MCF 10A (cell line): ENCODE results near the gene RAD51B. TPM values are rescaled to one million over a fixed set of nuclear protein-coding genes. Genes with fewer than 3 reads are reported as not detected.
A peak's percentile ranks its signal among the peaks of the same experiment; 100 is the strongest.

Experiments used
- BruUV-seq: library from RNA; stranded (reverse); fragments of 400-500 nt; replicated peaks from 2 replicates; lab custom pipeline; 2021; lab: Mats Ljungman, UMichigan
- CTCF ChIA-PET: fragments of 300-600 bp; sonication (Branson Sonifier 250); formaldehyde crosslinking; extraction: SDS; loops from one replicate; lab custom pipeline; 2021; ENCODE audit warnings: antibody characterized with exemption, inconsistent platforms; lab: Yijun Ruan, JAX
- POLR2A ChIA-PET: fragments of 300-600, 350-650 bp; sonication (Branson Sonifier 250); formaldehyde crosslinking; extraction: SDS; loops from one replicate; lab custom pipeline; 2020; ENCODE audit warnings: antibody characterized with exemption, inconsistent platforms; lab: Yijun Ruan, JAX
- DNase-seq: peaks from one replicate; pipeline ENCODE4 v3.0.0-alpha.2; 2018; ENCODE audit not compliant: unreplicated experiment
- H3K27ac Mint-ChIP-seq: one replicate; pipeline ENCODE4 v1.8.0; 2022; ENCODE audit warnings: mild to moderate bottlenecking, low read depth, mixed read lengths; ENCODE audit not compliant: unreplicated experiment
- H3K27me3 Mint-ChIP-seq: one replicate; pipeline ENCODE4 v1.8.0; 2022; ENCODE audit warnings: mixed read lengths; ENCODE audit not compliant: insufficient read depth, unreplicated experiment
- H3K36me3 Mint-ChIP-seq: one replicate; pipeline ENCODE4 v1.8.0; 2022; ENCODE audit warnings: mild to moderate bottlenecking, moderate library complexity, mixed read lengths; ENCODE audit not compliant: insufficient read depth, unreplicated experiment
- H3K4me1 Mint-ChIP-seq: one replicate; pipeline ENCODE4 v1.8.0; 2022; ENCODE audit warnings: mixed read lengths; ENCODE audit not compliant: insufficient read depth, unreplicated experiment
- H3K4me3 Mint-ChIP-seq: one replicate; pipeline ENCODE4 v1.8.0; 2022; ENCODE audit warnings: mild to moderate bottlenecking, moderate library complexity, mixed read lengths; ENCODE audit not compliant: unreplicated experiment
- H3K9me3 Mint-ChIP-seq: one replicate; pipeline ENCODE4 v1.8.0; 2022; ENCODE audit warnings: mixed read lengths; ENCODE audit not compliant: unreplicated experiment
- CTCF ChIP-seq: fragments of 200-600 bp; IDR thresholded peaks from one replicate; pipeline ENCODE4 v1.8.0; 2022; ENCODE audit warnings: antibody characterized with exemption, mild to moderate bottlenecking; ENCODE audit not compliant: unreplicated experiment
- intact Hi-C: fragments of 100-400 bp; cut with micrococcal nuclease; formaldehyde crosslinking; loops from 2 replicates; pipeline ENCODE4 v1.14.1; 2022
- total RNA-seq: library from RNA; stranded (reverse); gene quantifications from 2 replicates; pipeline ENCODE4 v1.2.3, GENCODE V29; 2022

RAD51B gene
- total RNA-seq, 1 experiment from 2014 or later, result 14.6 TPM

- POLR2A ChIA-PET, result interaction anchor here (1.2 kb wide), 1 partner anchor 39 kb away, joined by 4 read pairs; no protein-coding TSS in a partner anchor
- CTCF ChIA-PET, result no interaction called here
- BruUV-seq, result no TSS peak
- intact Hi-C loops, result no loop called here
- peaks cover 12% of the 10 kb centered on the region for H3K4me1 Mint-ChIP-seq
- TF ChIP-seq CTCF, result no peak
- peaks cover 30% of the 10 kb centered on the region for H3K9me3 Mint-ChIP-seq
- no peak overlapping the region for H3K4me3 Mint-ChIP-seq
- DNase-seq, result no peak
- H3K27ac Mint-ChIP-seq, result no peak overlapping the region
- no peaks in the 10 kb centered on the region for H3K27me3 Mint-ChIP-seq
- no peaks in the 10 kb centered on the region for H3K36me3 Mint-ChIP-seq
Measured at GRCh38 chr14:68153275-68153674, 333.7 kb downstream of the RAD51B start.

- ChIA-PET CTCF (interaction anchor here (0.6 kb wide), 1 partner anchor 354 kb away, joined by 3 read pairs; no protein-coding TSS in a partner anchor), POLR2A (interaction anchor here (0.8 kb wide), 1 partner anchor 48 kb away, joined by 3 read pairs; no protein-coding TSS in a partner anchor)
- no peak overlapping the region for H3K27ac Mint-ChIP-seq
- no peak for DNase-seq
- no TSS peak for BruUV-seq
- TF ChIP-seq CTCF, result no peak
- no peaks in the 10 kb centered on the region for H3K36me3 Mint-ChIP-seq
- intact Hi-C loops, result no loop called here
- H3K27me3 Mint-ChIP-seq, result no peaks in the 10 kb centered on the region
- H3K9me3 Mint-ChIP-seq, result peaks cover 30% of the 10 kb centered on the region
- H3K4me3 Mint-ChIP-seq, result no peak overlapping the region
- H3K4me1 Mint-ChIP-seq, result peaks cover 18% of the 10 kb centered on the region
Measured at GRCh38 chr14:68154275-68154674, 334.7 kb downstream of the RAD51B start.

- no peaks in the 10 kb centered on the region for H3K36me3 Mint-ChIP-seq
- DNase-seq, result peak; percentile 60
Measured at GRCh38 chr14:68157971-68158371, 338.4 kb downstream of the RAD51B start.

More at GRCh38 chr14:68157971-68158371, 338.4 kb downstream of the RAD51B start:
- H3K4me1 Mint-ChIP-seq, result peaks cover 18% of the 10 kb centered on the region
- H3K4me3 Mint-ChIP-seq, result peak overlapping the region; percentile 30
- ChIA-PET CTCF (interaction anchor here (0.9 kb wide), 1 partner anchor 13 kb away, joined by 5 read pairs; no protein-coding TSS in a partner anchor), POLR2A (interaction anchor here (0.6 to 4.5 kb wide), 13 partner anchors 11 to 389 kb away, joined by 3 to 19 read pairs (median 5); no protein-coding TSS in a partner anchor)
- peaks cover 14% of the 10 kb centered on the region for H3K9me3 Mint-ChIP-seq
- intact Hi-C loops, result loop anchor here (1.0 kb wide), 1 partner anchor 214 kb away; no protein-coding TSS in a partner anchor
- H3K27ac Mint-ChIP-seq, result peak overlapping the region; percentile 96
- no TSS peak for BruUV-seq
- TF ChIP-seq CTCF, result no peak
- H3K27me3 Mint-ChIP-seq, result no peaks in the 10 kb centered on the region
